Measurements from ENCODE around the gene ANHX. TPM values are rescaled to one million over a fixed set of nuclear protein-coding genes. Genes with fewer than 3 reads are reported as not detected.

ANHX gene
- polyA plus RNA-seq, 3 donors = not detected

DNA sequence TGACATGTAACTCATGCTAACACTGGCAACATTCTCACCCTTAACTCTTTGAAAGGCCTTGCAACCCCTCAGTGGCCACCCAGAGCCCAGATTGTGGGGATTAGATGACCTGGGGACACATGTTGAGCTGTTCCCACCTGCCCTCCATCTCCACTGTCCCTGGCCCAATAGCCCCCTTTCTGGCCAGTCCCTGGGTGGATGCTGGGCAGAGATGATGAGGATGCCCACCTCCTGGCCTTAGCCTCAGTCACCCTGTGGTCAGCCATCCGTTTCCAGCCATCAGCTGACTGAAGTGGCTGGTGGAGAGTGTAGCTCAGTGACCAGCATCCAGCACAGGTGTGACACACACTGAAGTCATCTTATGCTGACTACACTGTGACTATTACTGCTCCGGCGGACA, 4.7 kb downstream of the ANHX start:
- no peaks in the 10 kb centered on the region for H3K27me3 Mint-ChIP-seq (ENCODE audit: low read depth in 3 of 3)
- no peak overlapping the region for H3K27ac ChIP-seq (ENCODE audit: low read depth in 1 of 2, low read length in 2 of 2)
- no peak overlapping the region for H3K4me2 ChIP-seq (replicated peaks; ENCODE audit: extremely low read depth, low read length, poor library complexity, severe bottlenecking)
- H3K4me3 ChIP-seq (replicated peaks in 1 of 3; ENCODE audit: low read depth in 2 of 3, low read length in 3 of 3) = no peak overlapping the region
- no peak for DNase-seq
- no peaks in the 10 kb centered on the region for H3K79me2 ChIP-seq (ENCODE audit: insufficient read depth, low read length)
- no peaks in the 10 kb centered on the region for H4K20me1 ChIP-seq (ENCODE audit: insufficient read depth, low read length)
- intact Hi-C loops (cut with micrococcal nuclease) = no loop called here
- peaks cover 97 to 98% of the 10 kb centered on the region in 2 donors for H3K9me3 ChIP-seq (replicated peaks in 1 of 2; ENCODE audit: control insufficient read depth in 1 of 2, insufficient read depth in 1 of 2, low read length in 2 of 2)
- H3K9ac ChIP-seq (ENCODE audit: insufficient read depth, low read length, poor library complexity, severe bottlenecking) = no peak overlapping the region
- H3K36me3 Mint-ChIP-seq = no peaks in the 10 kb centered on the region
- H3K4me1 Mint-ChIP-seq = no peaks in the 10 kb centered on the region
- H3K4me1 ChIP-seq (ENCODE audit: control insufficient read depth in 1 of 2, insufficient read depth in 2 of 2, low read length in 2 of 2) = no peaks in the 10 kb centered on the region
- TF ChIP-seq, protein P1, sequence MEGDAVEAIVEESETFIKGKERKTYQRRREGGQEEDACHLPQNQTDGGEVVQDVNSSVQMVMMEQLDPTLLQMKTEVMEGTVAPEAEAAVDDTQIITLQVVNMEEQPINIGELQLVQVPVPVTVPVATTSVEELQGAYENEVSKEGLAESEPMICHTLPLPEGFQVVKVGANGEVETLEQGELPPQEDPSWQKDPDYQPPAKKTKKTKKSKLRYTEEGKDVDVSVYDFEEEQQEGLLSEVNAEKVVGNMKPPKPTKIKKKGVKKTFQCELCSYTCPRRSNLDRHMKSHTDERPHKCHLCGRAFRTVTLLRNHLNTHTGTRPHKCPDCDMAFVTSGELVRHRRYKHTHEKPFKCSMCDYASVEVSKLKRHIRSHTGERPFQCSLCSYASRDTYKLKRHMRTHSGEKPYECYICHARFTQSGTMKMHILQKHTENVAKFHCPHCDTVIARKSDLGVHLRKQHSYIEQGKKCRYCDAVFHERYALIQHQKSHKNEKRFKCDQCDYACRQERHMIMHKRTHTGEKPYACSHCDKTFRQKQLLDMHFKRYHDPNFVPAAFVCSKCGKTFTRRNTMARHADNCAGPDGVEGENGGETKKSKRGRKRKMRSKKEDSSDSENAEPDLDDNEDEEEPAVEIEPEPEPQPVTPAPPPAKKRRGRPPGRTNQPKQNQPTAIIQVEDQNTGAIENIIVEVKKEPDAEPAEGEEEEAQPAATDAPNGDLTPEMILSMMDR (IDR thresholded peaks at IDR 0.05) = no peak
- no peaks in the 10 kb centered on the region for H3K27me3 ChIP-seq (ENCODE audit: control insufficient read depth in 2 of 2, insufficient read depth in 2 of 2, low read length in 2 of 2)
- H3K36me3 ChIP-seq (replicated peaks in 1 of 2; ENCODE audit: control insufficient read depth in 1 of 2, insufficient read depth in 2 of 2, low read length in 2 of 2) = no peaks in the 10 kb centered on the region
- H2AFZ ChIP-seq (ENCODE audit: insufficient read depth, low read depth, low read length, poor library complexity, severe bottlenecking) = no peak overlapping the region
- 75% methylated on average over 3 of the region's 3 CpGs for WGBS (ENCODE audit: insufficient coverage)
- no peak overlapping the region for H3K4me3 Mint-ChIP-seq
- peaks cover 60 to 95% (median 86%) of the 10 kb centered on the region in 7 donors for H3K9me3 Mint-ChIP-seq
- H3K27ac Mint-ChIP-seq = no peak overlapping the region

- TF ChIP-seq, protein P1 (IDR thresholded peaks at IDR 0.05) = no peak
- Histone ChIP-seq H4K20me1 (ENCODE audit: insufficient read depth, low read length) (no peaks in the 10 kb centered on the region), H3K27ac (ENCODE audit: low read depth in 1 of 2, low read length in 2 of 2) (no peak overlapping the region), H3K9ac (ENCODE audit: insufficient read depth, low read length, poor library complexity, severe bottlenecking) (no peak overlapping the region), H2AFZ (ENCODE audit: insufficient read depth, low read depth, low read length, poor library complexity, severe bottlenecking) (no peak overlapping the region), H3K36me3 (replicated peaks in 1 of 2; ENCODE audit: control insufficient read depth in 1 of 2, insufficient read depth in 2 of 2, low read length in 2 of 2) (no peaks in the 10 kb centered on the region), H3K27me3 (ENCODE audit: control insufficient read depth in 2 of 2, insufficient read depth in 2 of 2, low read length in 2 of 2) (no peaks in the 10 kb centered on the region), H3K9me3 (replicated peaks in 1 of 2; ENCODE audit: control insufficient read depth in 1 of 2, insufficient read depth in 1 of 2, low read length in 2 of 2) (peaks cover 97 to 98% of the 10 kb centered on the region in 2 donors), H3K4me2 (replicated peaks; ENCODE audit: extremely low read depth, low read length, poor library complexity, severe bottlenecking) (no peak overlapping the region), H3K4me3 (replicated peaks in 1 of 3; ENCODE audit: low read depth in 2 of 3, low read length in 3 of 3) (no peak overlapping the region), H3K4me1 (ENCODE audit: control insufficient read depth in 1 of 2, insufficient read depth in 2 of 2, low read length in 2 of 2) (no peaks in the 10 kb centered on the region), H3K79me2 (ENCODE audit: insufficient read depth, low read length) (no peaks in the 10 kb centered on the region)
- 75% methylated on average over 6 of the region's 7 CpGs for WGBS (ENCODE audit: insufficient coverage)
- Mint-ChIP-seq H3K27ac (no peak overlapping the region), H3K27me3 (ENCODE audit: low read depth in 3 of 3) (peaks cover 0 to 1% (median 0%) of the 10 kb centered on the region in 3 donors), H3K4me3 (no peak overlapping the region), H3K36me3 (no peaks in the 10 kb centered on the region), H3K4me1 (no peaks in the 10 kb centered on the region), H3K9me3 (peaks cover 56 to 98% (median 96%) of the 10 kb centered on the region in 7 donors)
- intact Hi-C loops (cut with micrococcal nuclease) = no loop called here
- no peak for DNase-seq
Observed at GRCh38 chr12:133227281-133227852, 8.3 kb downstream of the ANHX start.
